KMS-11 (cell line): Measurements from ENCODE around the gene PCDH19.
A peak's percentile ranks its signal among the peaks of the same experiment; 100 is the strongest.

ENCODE experiments used
- H2AFZ ChIP-seq: fragments of 200-600 bp; sonication (generic); 2 replicates; pipeline ENCODE4 v1.6.1; 2016; ENCODE audit warnings: antibody characterized with exemption, mixed run types, low read depth
- H3K27ac ChIP-seq: fragments of 200-600 bp; sonication (generic); 2 replicates; pipeline ENCODE4 v1.6.1; 2016; ENCODE audit warnings: mild to moderate bottlenecking, mixed run types
- H3K27me3 ChIP-seq: fragments of 200-600 bp; sonication (generic); 2 replicates; pipeline ENCODE4 v1.6.1; 2017; ENCODE audit warnings: mild to moderate bottlenecking, low read depth, mixed run types, moderate library complexity; ENCODE audit not compliant: insufficient read depth
- H3K36me3 ChIP-seq: fragments of 200-600 bp; sonication (generic); 2 replicates; pipeline ENCODE4 v1.6.1; 2017; ENCODE audit warnings: mild to moderate bottlenecking, mixed run types; ENCODE audit not compliant: insufficient read depth
- H3K4me1 ChIP-seq: fragments of 200-600 bp; sonication (generic); 2 replicates; pipeline ENCODE4 v1.6.1; 2016; ENCODE audit warnings: mild to moderate bottlenecking, low read depth, mixed run types; ENCODE audit not compliant: poor library complexity, severe bottlenecking
- H3K4me2 ChIP-seq: fragments of 200-600 bp; sonication (generic); 2 replicates; pipeline ENCODE4 v1.7.0; 2016; ENCODE audit warnings: mild to moderate bottlenecking, mixed run types
- H3K4me3 ChIP-seq: fragments of 200-600 bp; sonication (generic); IDR thresholded peaks from 2 replicates; pipeline ENCODE4 v1.6.1; 2017; ENCODE audit warnings: low read depth, low read length, mixed read lengths; ENCODE audit not compliant: insufficient read depth
- H3K79me2 ChIP-seq: fragments of 200-600 bp; sonication (generic); 2 replicates; pipeline ENCODE4 v1.6.1; 2016; ENCODE audit warnings: low read depth, mixed run types; ENCODE audit not compliant: insufficient read depth
- H3K9ac ChIP-seq: fragments of 200-600 bp; sonication (generic); 2 replicates; pipeline ENCODE4 v1.6.1; 2016; ENCODE audit warnings: mild to moderate bottlenecking, mixed run types
- H4K20me1 ChIP-seq: fragments of 200-600 bp; sonication (generic); 2 replicates; pipeline ENCODE4 v1.6.1; 2016; ENCODE audit warnings: mild to moderate bottlenecking, mixed run types; ENCODE audit not compliant: insufficient read depth
- TF ChIP-seq, protein P1 (sequence below): fragments of 200-600 bp; sonication (generic); conservative IDR thresholded peaks from 2 replicates; pipeline ENCODE4 v1.6.1; 2017; ENCODE audit warnings: low read depth, mild to moderate bottlenecking, antibody characterized with exemption, low read length, moderate library complexity, mixed read lengths

Gene PCDH19

GRCh38 chrX:100418556-100418955 is 8.5 kb upstream of the PCDH19 start:
- H3K79me2 ChIP-seq: no peaks in the 10 kb centered on the region
- TF ChIP-seq, protein P1, sequence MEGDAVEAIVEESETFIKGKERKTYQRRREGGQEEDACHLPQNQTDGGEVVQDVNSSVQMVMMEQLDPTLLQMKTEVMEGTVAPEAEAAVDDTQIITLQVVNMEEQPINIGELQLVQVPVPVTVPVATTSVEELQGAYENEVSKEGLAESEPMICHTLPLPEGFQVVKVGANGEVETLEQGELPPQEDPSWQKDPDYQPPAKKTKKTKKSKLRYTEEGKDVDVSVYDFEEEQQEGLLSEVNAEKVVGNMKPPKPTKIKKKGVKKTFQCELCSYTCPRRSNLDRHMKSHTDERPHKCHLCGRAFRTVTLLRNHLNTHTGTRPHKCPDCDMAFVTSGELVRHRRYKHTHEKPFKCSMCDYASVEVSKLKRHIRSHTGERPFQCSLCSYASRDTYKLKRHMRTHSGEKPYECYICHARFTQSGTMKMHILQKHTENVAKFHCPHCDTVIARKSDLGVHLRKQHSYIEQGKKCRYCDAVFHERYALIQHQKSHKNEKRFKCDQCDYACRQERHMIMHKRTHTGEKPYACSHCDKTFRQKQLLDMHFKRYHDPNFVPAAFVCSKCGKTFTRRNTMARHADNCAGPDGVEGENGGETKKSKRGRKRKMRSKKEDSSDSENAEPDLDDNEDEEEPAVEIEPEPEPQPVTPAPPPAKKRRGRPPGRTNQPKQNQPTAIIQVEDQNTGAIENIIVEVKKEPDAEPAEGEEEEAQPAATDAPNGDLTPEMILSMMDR: no peak
- H3K4me1 ChIP-seq: no peaks in the 10 kb centered on the region
- no peak overlapping the region for H3K9ac ChIP-seq
- no peak overlapping the region for H3K4me3 ChIP-seq
- no peak overlapping the region for H3K27ac ChIP-seq
- no peak overlapping the region for H3K4me2 ChIP-seq
- H3K36me3 ChIP-seq: no peaks in the 10 kb centered on the region
- H3K27me3 ChIP-seq: no peaks in the 10 kb centered on the region
- no peaks in the 10 kb centered on the region for H4K20me1 ChIP-seq
- no peak overlapping the region for H2AFZ ChIP-seq

GRCh38 chrX:100417681-100418080 is 7.6 kb upstream of the PCDH19 start:
- Histone ChIP-seq H3K4me3 (no peak overlapping the region), H3K27ac (no peak overlapping the region), H3K9ac (no peak overlapping the region), H4K20me1 (no peaks in the 10 kb centered on the region), H3K4me1 (no peaks in the 10 kb centered on the region), H2AFZ (no peak overlapping the region), H3K79me2 (no peaks in the 10 kb centered on the region), H3K36me3 (no peaks in the 10 kb centered on the region), H3K27me3 (no peaks in the 10 kb centered on the region), H3K4me2 (no peak overlapping the region)
- TF ChIP-seq, protein P1: no peak

GRCh38 chrX:100413229-100413628 is 3.2 kb upstream of the PCDH19 start:
- Histone ChIP-seq H3K79me2 (no peaks in the 10 kb centered on the region), H3K27ac (no peak overlapping the region), H3K4me3 (no peak overlapping the region), H3K4me1 (no peaks in the 10 kb centered on the region), H4K20me1 (no peaks in the 10 kb centered on the region), H3K27me3 (no peaks in the 10 kb centered on the region), H2AFZ (no peak overlapping the region), H3K36me3 (no peaks in the 10 kb centered on the region), H3K4me2 (0 out of 2 replicates have a peak overlapping the region, but pooled peaks have one; percentile 17), H3K9ac (no peak overlapping the region)
- TF ChIP-seq, protein P1: peak; percentile 67

DNA sequence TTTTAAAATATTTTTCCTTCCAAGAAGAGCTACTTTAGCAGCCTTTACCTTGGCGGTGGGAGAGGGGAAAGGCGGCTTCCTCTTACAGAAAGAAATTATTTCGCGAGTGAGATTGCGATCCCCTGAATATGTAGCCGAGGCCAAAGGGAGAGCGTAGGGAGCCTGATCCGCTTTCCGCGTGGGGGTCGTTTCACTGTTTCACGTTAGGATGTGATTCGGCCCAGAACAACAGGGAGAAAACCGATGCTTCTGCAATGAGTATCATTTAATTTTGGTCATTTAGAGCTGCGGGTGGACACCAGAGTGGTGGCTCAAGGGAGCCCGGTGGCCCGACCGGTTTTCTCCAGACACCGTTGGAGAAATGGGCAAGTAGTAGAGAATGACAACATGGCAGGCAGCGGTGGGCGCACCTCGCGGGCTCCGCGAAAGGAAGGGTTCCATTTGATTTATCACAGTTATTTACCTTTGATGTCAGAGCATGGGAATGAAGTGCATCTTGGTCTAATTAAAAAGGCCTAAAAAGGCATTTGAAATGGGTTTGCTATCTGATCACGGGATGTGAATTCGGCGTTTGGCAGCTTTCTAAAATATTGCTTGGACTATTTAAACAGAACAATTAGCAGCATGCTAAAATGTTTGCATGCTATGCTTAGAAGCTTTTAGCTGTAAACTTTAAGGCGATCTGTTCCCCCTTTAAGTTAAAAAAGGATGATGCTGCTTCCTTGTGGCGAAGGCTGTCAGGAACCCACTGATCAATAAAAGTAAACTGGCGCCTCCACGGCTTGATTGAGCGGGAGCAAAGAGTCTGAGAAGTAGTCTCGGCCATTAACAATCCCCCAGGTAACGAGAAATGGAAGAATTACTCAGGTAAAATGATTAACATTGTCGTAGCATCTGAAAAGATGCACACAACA is 2.0 kb upstream of the PCDH19 start:
- no peaks in the 10 kb centered on the region for H3K36me3 ChIP-seq
- H3K4me1 ChIP-seq: no peaks in the 10 kb centered on the region
- H3K27ac ChIP-seq: no peak overlapping the region
- no peaks in the 10 kb centered on the region for H4K20me1 ChIP-seq
- no peak overlapping the region for H2AFZ ChIP-seq
- TF ChIP-seq, protein P1: no peak
- H3K27me3 ChIP-seq: no peaks in the 10 kb centered on the region
- H3K79me2 ChIP-seq: no peaks in the 10 kb centered on the region
- no peak overlapping the region for H3K4me3 ChIP-seq
- H3K4me2 ChIP-seq: no peak overlapping the region
- no peak overlapping the region for H3K9ac ChIP-seq
